Pulmonary artery endothelial cell (primary cell): Measurements from ENCODE around the gene ZNF780B. TPM values are rescaled to one million over a fixed set of nuclear protein-coding genes. Genes with fewer than 3 reads are reported as not detected.
A peak's percentile ranks its signal among the peaks of the same experiment; 100 is the strongest.
"Not testable (repeated sequence)": the region's sequence is repeated elsewhere in the genome, so short reads cannot be mapped to it uniquely, and the experiment has no call there.

Source experiments
- DNase-seq: peaks from one replicate; pipeline ENCODE4 v3.0.0-alpha.2; 2011; ENCODE audit warnings: low read depth, low spot score
- total RNA-seq: library from RNA; depleted of rRNA; stranded (reverse); fragments of >200 nt; gene quantifications from 2 replicates; pipeline ENCODE4 v1.2.3, GENCODE V29; 2014

Gene ZNF780B
- total RNA-seq, 1 donor from 2014 or later, result 6.5 TPM

GRCh38 chr19:40041718-40042117 lies 14.3 kb downstream of the ZNF780B start:
- not testable (repeated sequence) for DNase-seq

- not testable (repeated sequence) for DNase-seq
Measured at GRCh38 chr19:40038047-40038446, 18.0 kb downstream of the ZNF780B start.

GRCh38 chr19:40035996-40036395 lies 20.0 kb downstream of the ZNF780B start:
- no peak for DNase-seq

GRCh38 chr19:40033989-40034560 lies 22.0 kb downstream of the ZNF780B start:
- no peak for DNase-seq

- DNase-seq, result no peak
Measured at GRCh38 chr19:40026597-40026970, 29.4 kb downstream of the ZNF780B start.

- DNase-seq, result no peak
Measured at GRCh38 chr19:40025938-40026596, 30.0 kb downstream of the ZNF780B start.

- no peak for DNase-seq
Measured at GRCh38 chr19:40023969-40024368, 32.1 kb downstream of the ZNF780B start.

- no peak for DNase-seq
Measured at GRCh38 chr19:40013991-40014390, 42.0 kb downstream of the ZNF780B start.

GRCh38 chr19:40009674-40010073 lies 46.4 kb downstream of the ZNF780B start:
- no peak for DNase-seq

- DNase-seq, result peak; percentile 97
Measured at GRCh38 chr19:40006273-40006691, 49.7 kb downstream of the ZNF780B start.

GRCh38 chr19:40005691-40006272 lies 50.2 kb downstream of the ZNF780B start:
- DNase-seq, result no peak

- no peak for DNase-seq
Measured at GRCh38 chr19:39998501-39998900, 57.5 kb downstream of the ZNF780B start.

- DNase-seq, result no peak
Measured at GRCh38 chr19:39997638-39998216, 58.3 kb downstream of the ZNF780B start.

- DNase-seq, result peak; percentile 73
Measured at GRCh38 chr19:39996811-39997637, 59.0 kb downstream of the ZNF780B start, which contains the start of gene ZNF546. TSS of gene ZNF546 (plus strand) at chr19:39997060. CDS start at chr19:39998327, 1,267 bp downstream.

GRCh38 chr19:39996218-39996810 lies 59.7 kb downstream of the ZNF780B start:
- no peak for DNase-seq

- DNase-seq, result no peak
Measured at GRCh38 chr19:39995794-39996193, 60.2 kb downstream of the ZNF780B start.

- DNase-seq, result no peak
Measured at GRCh38 chr19:39994361-39994760, 61.7 kb downstream of the ZNF780B start.

GRCh38 chr19:39993605-39994004 lies 62.4 kb downstream of the ZNF780B start:
- no peak for DNase-seq

- no peak for DNase-seq
Measured at GRCh38 chr19:39987596-39987995, 68.4 kb downstream of the ZNF780B start.

- no peak for DNase-seq
Measured at GRCh38 chr19:39987167-39987566, 68.9 kb downstream of the ZNF780B start.

GRCh38 chr19:39986643-39987042 lies 69.4 kb downstream of the ZNF780B start:
- no peak for DNase-seq
